ENCODE data around the gene TUBGCP4. TPM values are rescaled to one million over a fixed set of nuclear protein-coding genes. Genes with fewer than 3 reads are reported as not detected.

Gene TUBGCP4
- total RNA-seq, result 10 to 100 TPM; 13.3 to 20.5 TPM
- polyA plus RNA-seq (ENCODE audit: insufficient read depth, low read depth, low replicate concordance), result 18.0 TPM
- long read RNA-seq, donor 1, partial matches to known transcripts, result 42 of 42 reads
- long read RNA-seq, donor 1, other reads (novel, unspliced or antisense), result 0 of 42 reads
- long read RNA-seq, donor 2, partial matches to known transcripts, result 25 of 25 reads
- long read RNA-seq, donor 2, other reads (novel, unspliced or antisense), result 0 of 25 reads

- Histone ChIP-seq H3K4me1 (peaks cover 11% of the 10 kb centered on the region), H3K27me3 (no peaks in the 10 kb centered on the region), H3K36me3 (ENCODE audit: low read depth, missing control alignments) (no peaks in the 10 kb centered on the region), H3K27ac (peak within 1 kb of the TSS; percentile 42 to 73), H3K9me3 (no peaks in the 10 kb centered on the region), H3K4me3 (peak within 1 kb of the TSS; percentile 95)
- peak; percentile 84 for DNase-seq
- 4 to 14% methylated on average over 12 to 66 of the region's 66 CpGs for WGBS, 2 donors
- intact Hi-C loops (cut with DNase I; ENCODE audit: low total_unique reads), result no loop called here
- TF ChIP-seq POLR2A (IDR thresholded peaks at IDR 0.05) (no peak), CTCF (IDR thresholded peaks at IDR 0.05) (no peak)
Observed at GRCh38 chr15:43370975-43371974, at the start of gene TUBGCP4, which contains the start of gene ZSCAN29. TSS of gene TUBGCP4 (plus strand) at chr15:43371101. CDS start at chr15:43371355, 254 bp downstream. TSS of gene ZSCAN29 (minus strand) at chr15:43371043. CDS start at chr15:43369913, 1,130 bp downstream.

- Histone ChIP-seq H3K27ac (no peak overlapping the region), H3K36me3 (ENCODE audit: low read depth, missing control alignments) (no peaks in the 10 kb centered on the region), H3K9me3 (no peaks in the 10 kb centered on the region), H3K4me1 (peaks cover 15% of the 10 kb centered on the region), H3K27me3 (no peaks in the 10 kb centered on the region), H3K4me3 (no peak overlapping the region)
- intact Hi-C loops (cut with DNase I; ENCODE audit: low total_unique reads), result no loop called here
- TF ChIP-seq CTCF (IDR thresholded peaks at IDR 0.05), result no peak
- no peak for TF ChIP-seq POLR2A (IDR thresholded peaks at IDR 0.05)
- WGBS, 2 donors, result 79 to 80% methylated on average over 6 of the region's 6 CpGs
- no peak for DNase-seq
Observed at GRCh38 chr15:43325039-43325684, 45.7 kb upstream of the TUBGCP4 start.

GRCh38 chr15:43329217-43329959 lies 41.5 kb upstream of the TUBGCP4 start:
- Histone ChIP-seq H3K4me1 (peaks cover 15% of the 10 kb centered on the region), H3K4me3 (peak overlapping the region; percentile 80 to 81), H3K9me3 (no peaks in the 10 kb centered on the region), H3K36me3 (ENCODE audit: low read depth, missing control alignments) (no peaks in the 10 kb centered on the region), H3K27me3 (no peaks in the 10 kb centered on the region), H3K27ac (peak overlapping the region; percentile 68 to 93)
- peak; percentile 17 for DNase-seq
- 23 to 26% methylated on average over 24 to 38 of the region's 38 CpGs for WGBS, 2 donors
- no peak for TF ChIP-seq POLR2A (IDR thresholded peaks at IDR 0.05)
- TF ChIP-seq CTCF (IDR thresholded peaks at IDR 0.05), result no peak
- intact Hi-C loops (cut with DNase I; ENCODE audit: low total_unique reads), result no loop called here

GRCh38 chr15:43329960-43330779 lies 40.7 kb upstream of the TUBGCP4 start, which contains the start of gene LCMT2:
TSS of gene LCMT2 (minus strand) at chr15:43330573. CDS start at chr15:43330489, 84 bp downstream.
- Histone ChIP-seq H3K27ac (peak within 1 kb of the TSS; percentile 68 to 93), H3K27me3 (no peaks in the 10 kb centered on the region), H3K4me1 (peaks cover 15% of the 10 kb centered on the region), H3K36me3 (ENCODE audit: low read depth, missing control alignments) (no peaks in the 10 kb centered on the region), H3K4me3 (peak within 1 kb of the TSS; percentile 80 to 81), H3K9me3 (no peaks in the 10 kb centered on the region)
- 0% methylated on average over 6 to 57 of the region's 86 CpGs for WGBS, 2 donors
- DNase-seq, result peak; percentile 94
- peak in 1 of 3 experiments; percentile 14 for TF ChIP-seq CTCF (IDR thresholded peaks at IDR 0.05)
- no peak for TF ChIP-seq POLR2A (IDR thresholded peaks at IDR 0.05)
- intact Hi-C loops (cut with DNase I; ENCODE audit: low total_unique reads), result no loop called here

All from testis (tissue), 5 donors.